ENCODE results near the gene SLC7A6OS.

GRCh38 chr16:68296693-68297092 lies 14.1 kb downstream of the SLC7A6OS start:
- TF ChIP-seq, protein P1, sequence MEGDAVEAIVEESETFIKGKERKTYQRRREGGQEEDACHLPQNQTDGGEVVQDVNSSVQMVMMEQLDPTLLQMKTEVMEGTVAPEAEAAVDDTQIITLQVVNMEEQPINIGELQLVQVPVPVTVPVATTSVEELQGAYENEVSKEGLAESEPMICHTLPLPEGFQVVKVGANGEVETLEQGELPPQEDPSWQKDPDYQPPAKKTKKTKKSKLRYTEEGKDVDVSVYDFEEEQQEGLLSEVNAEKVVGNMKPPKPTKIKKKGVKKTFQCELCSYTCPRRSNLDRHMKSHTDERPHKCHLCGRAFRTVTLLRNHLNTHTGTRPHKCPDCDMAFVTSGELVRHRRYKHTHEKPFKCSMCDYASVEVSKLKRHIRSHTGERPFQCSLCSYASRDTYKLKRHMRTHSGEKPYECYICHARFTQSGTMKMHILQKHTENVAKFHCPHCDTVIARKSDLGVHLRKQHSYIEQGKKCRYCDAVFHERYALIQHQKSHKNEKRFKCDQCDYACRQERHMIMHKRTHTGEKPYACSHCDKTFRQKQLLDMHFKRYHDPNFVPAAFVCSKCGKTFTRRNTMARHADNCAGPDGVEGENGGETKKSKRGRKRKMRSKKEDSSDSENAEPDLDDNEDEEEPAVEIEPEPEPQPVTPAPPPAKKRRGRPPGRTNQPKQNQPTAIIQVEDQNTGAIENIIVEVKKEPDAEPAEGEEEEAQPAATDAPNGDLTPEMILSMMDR (conservative IDR thresholded peaks at IDR 0.05; ENCODE audit: low read depth in 2 of 2), result no peak
- TF ChIP-seq REST (IDR thresholded peaks at IDR 0.05; ENCODE audit: unreplicated experiment) (no peak), JUNB (IDR thresholded peaks at IDR 0.05; ENCODE audit: unreplicated experiment) (no peak), EZH2phosphoT487 (IDR thresholded peaks at IDR 0.05; ENCODE audit: unreplicated experiment) (no peak), NANOG (IDR thresholded peaks at IDR 0.05; ENCODE audit: borderline replicate concordance) (no peak), POLR2AphosphoS5 (IDR thresholded peaks at IDR 0.05; ENCODE audit: low read depth) (no peak)
